HG02610 (cell line): Measurements from ENCODE around the gene ADPRS.

ENCODE experiments used
- ATAC-seq: cut with Tn5 transposase; IDR thresholded peaks from one replicate; pipeline ENCODE4 v1.9.1; 2021; ENCODE audit warnings: mild to moderate bottlenecking, moderate library complexity; ENCODE audit not compliant: unreplicated experiment

The ADPRS gene

GRCh38 chr1:36088577-36089392 is at the start of gene ADPRS:
TSS of gene ADPRS (plus strand) at chr1:36088892. CDS start at chr1:36088905, 13 bp downstream.
- peak; percentile 66 for ATAC-seq

GRCh38 chr1:36040238-36040637 is 48.5 kb upstream of the ADPRS start:
- no peak for ATAC-seq

GRCh38 chr1:36051821-36052220 is 36.9 kb upstream of the ADPRS start:
- ATAC-seq: no peak

- no peak for ATAC-seq
These were observed 34.7 kb upstream of the ADPRS start for GRCh38 chr1:36053978-36054377.

GRCh38 chr1:36055706-36056105 is 33.0 kb upstream of the ADPRS start:
- ATAC-seq: no peak

GRCh38 chr1:36062315-36062714 is 26.4 kb upstream of the ADPRS start:
- ATAC-seq: no peak

- no peak for ATAC-seq
These were observed 20.8 kb upstream of the ADPRS start for GRCh38 chr1:36067871-36068270.

GRCh38 chr1:36068866-36069265 is 19.8 kb upstream of the ADPRS start:
- no peak for ATAC-seq

- no peak for ATAC-seq
These were observed 18.3 kb upstream of the ADPRS start for GRCh38 chr1:36070349-36070748.

- ATAC-seq: no peak
These were observed 11.6 kb upstream of the ADPRS start for GRCh38 chr1:36076979-36077573.

- ATAC-seq: no peak
These were observed 8.5 kb upstream of the ADPRS start for GRCh38 chr1:36080236-36080635.

GRCh38 chr1:36080801-36081200 is 7.9 kb upstream of the ADPRS start:
- no peak for ATAC-seq

- ATAC-seq: no peak
These were observed 6.7 kb upstream of the ADPRS start for GRCh38 chr1:36081926-36082485.

GRCh38 chr1:36083219-36083618 is 5.5 kb upstream of the ADPRS start:
- ATAC-seq: no peak

- no peak for ATAC-seq
These were observed 4.8 kb upstream of the ADPRS start, which contains the start of gene TEKT2 for GRCh38 chr1:36083635-36084496. TSS of gene TEKT2 (plus strand) at chr1:36084094. CDS start at chr1:36084922, 828 bp downstream.

GRCh38 chr1:36084497-36085115 is 4.1 kb upstream of the ADPRS start:
- no peak for ATAC-seq

GRCh38 chr1:36085126-36085525 is 3.6 kb upstream of the ADPRS start:
- ATAC-seq: no peak

- no peak for ATAC-seq
These were observed 2.8 kb upstream of the ADPRS start for GRCh38 chr1:36085686-36086526.

- ATAC-seq: no peak
These were observed 2.0 kb upstream of the ADPRS start for GRCh38 chr1:36086529-36087232.
